GM13977 (cell line): ENCODE data around the gene ESPN.
A peak's percentile ranks its signal among the peaks of the same experiment; 100 is the strongest.

Experiments used
- DNase-seq: peaks from one replicate; pipeline ENCODE4 v3.0.0; 2012; ENCODE audit warnings: low spot score
- CTCF ChIP-seq: IDR thresholded peaks from 2 replicates; pipeline ENCODE4 v1.5.1; 2012; ENCODE audit warnings: mild to moderate bottlenecking, control low read depth; ENCODE audit not compliant: insufficient read depth; ENCODE audit errors: extremely low read depth, missing control alignments
- in situ Hi-C: fragments of 300-500 bp; cut with MboI; formaldehyde crosslinking; loops from one replicate; pipeline ENCODE4 v1.12.0; 2022; ENCODE audit warnings: low sequenced_read_pairs, low pct_unique_long_range_greater_than_20kb, mixed read lengths, inconsistent platforms; ENCODE audit not compliant: unreplicated experiment

The ESPN gene

GRCh38 chr1:6488602-6489382 is 64.2 kb downstream of the ESPN start:
- in situ Hi-C loops, result loop anchor here (25.0 kb wide), 1 partner anchor 724 kb away; no protein-coding TSS in a partner anchor
- no peak for TF ChIP-seq CTCF
- DNase-seq, result no peak

GRCh38 chr1:6489383-6489765 is 64.8 kb downstream of the ESPN start:
- DNase-seq, result no peak
- TF ChIP-seq CTCF, result no peak
- in situ Hi-C loops, result loop anchor here (25.0 kb wide), 1 partner anchor 723 kb away; no protein-coding TSS in a partner anchor

GRCh38 chr1:6489799-6490180 is 65.2 kb downstream of the ESPN start:
- TF ChIP-seq CTCF, result peak; percentile 98
- in situ Hi-C loops, result loop anchor here (25.0 kb wide), 1 partner anchor 723 kb away; no protein-coding TSS in a partner anchor
- peak; percentile 94 for DNase-seq

GRCh38 chr1:6490181-6491080 is 65.9 kb downstream of the ESPN start:
- in situ Hi-C loops, result loop anchor here (25.0 kb wide), 1 partner anchor 722 kb away; no protein-coding TSS in a partner anchor
- peak; percentile 83 for DNase-seq
- no peak for TF ChIP-seq CTCF

GRCh38 chr1:6491081-6491449 is 66.5 kb downstream of the ESPN start:
- no peak for TF ChIP-seq CTCF
- in situ Hi-C loops, result loop anchor here (25.0 kb wide), 1 partner anchor 721 kb away; no protein-coding TSS in a partner anchor
- DNase-seq, result no peak

- no peak for DNase-seq
- no peak for TF ChIP-seq CTCF
- in situ Hi-C loops, result loop anchor here (25.0 kb wide), 1 partner anchor 721 kb away; no protein-coding TSS in a partner anchor
Observed at GRCh38 chr1:6491480-6491962, 66.9 kb downstream of the ESPN start, which contains the start of gene PLEKHG5. Gene PLEKHG5 (minus strand): TSS chr1:6491667. CDS start chr1:6477571, 14,096 bp downstream.
